Common myeloid progenitor, CD34-positive (primary cell): ENCODE measurements around the gene PDK4.

Source experiments
- CTCF ChIA-PET: fragments of 350-600 bp; sonication (Branson Sonifier 250); formaldehyde crosslinking; loops from one replicate; lab custom pipeline; 2021; ENCODE audit warnings: antibody characterized with exemption; lab: Charles Lee
- POLR2A ChIA-PET: fragments of 350-600 bp; sonication (Branson Sonifier 250); formaldehyde crosslinking; loops from one replicate; lab custom pipeline; 2021; ENCODE audit warnings: antibody characterized with exemption; lab: Charles Lee
- DNase-seq, 3 donors: peaks; one replicate each; pipeline versions ENCODE4 v3.0.0 to v3.0.0-alpha.2; 2013
- H3K27ac ChIP-seq, 2 experiments: 1 replicate in 1 of 2; 2 replicates in 1 of 2; pipeline ENCODE4 v1.7.0; 2013; ENCODE audit warnings: inconsistent platforms in 2 of 2, low read length in 2 of 2, mild to moderate bottlenecking in 2 of 2, low read depth in 1 of 2, moderate library complexity in 1 of 2; ENCODE audit not compliant: severe bottlenecking in 2 of 2, insufficient read depth in 1 of 2, poor library complexity in 1 of 2
- H3K27me3 ChIP-seq, 5 experiments: replicated peaks in 2 of 5; 1 replicate in 3 of 5; 2 replicates in 2 of 5; pipeline versions ENCODE4 v1.6.1 to v1.7.0; 2013; ENCODE audit warnings: low read length in 4 of 5, mild to moderate bottlenecking in 2 of 5, moderate library complexity in 2 of 5, inconsistent platforms in 1 of 5; ENCODE audit not compliant: insufficient read depth in 5 of 5, control insufficient read depth in 4 of 5
- H3K36me3 ChIP-seq, 4 experiments: 1 replicate in 2 of 4; 2 replicates in 2 of 4; pipeline versions ENCODE4 v1.6.1 to v1.7.0; 2013; ENCODE audit warnings: low read length in 3 of 4, control low read depth in 1 of 4, mild to moderate bottlenecking in 1 of 4; ENCODE audit not compliant: control insufficient read depth in 4 of 4, insufficient read depth in 4 of 4
- H3K4me1 ChIP-seq, 4 experiments: 1 replicate in 3 of 4; 2 replicates in 1 of 4; pipeline versions ENCODE4 v1.6.1 to v1.7.1; 2013; ENCODE audit warnings: low read length in 3 of 4, mild to moderate bottlenecking in 3 of 4, control low read depth in 1 of 4, inconsistent platforms in 1 of 4, moderate library complexity in 1 of 4; ENCODE audit not compliant: control insufficient read depth in 4 of 4, insufficient read depth in 4 of 4; ENCODE audit errors: control extremely low read depth in 1 of 4
- H3K4me3 ChIP-seq, 7 experiments: 1 replicate in 4 of 7; 2 replicates in 3 of 7; pipeline versions ENCODE4 v1.5.1 to v1.7.0; 2013; ENCODE audit warnings: mild to moderate bottlenecking in 7 of 7, low read length in 6 of 7, moderate library complexity in 6 of 7, inconsistent platforms in 2 of 7, low read depth in 2 of 7, control low read depth in 1 of 7; ENCODE audit not compliant: insufficient read depth in 4 of 7, control insufficient read depth in 1 of 7; ENCODE audit errors: extremely low read depth in 1 of 7
- H3K9me3 ChIP-seq, 5 experiments: 1 replicate in 4 of 5; 2 replicates in 1 of 5; pipeline versions ENCODE4 v1.6.1 to v1.7.1; 2013; ENCODE audit warnings: low read length in 4 of 5, mild to moderate bottlenecking in 2 of 5, inconsistent platforms in 1 of 5, low read depth in 1 of 5, moderate library complexity in 1 of 5; ENCODE audit not compliant: control insufficient read depth in 4 of 5, insufficient read depth in 2 of 5; ENCODE audit errors: control extremely low read depth in 1 of 5
- WGBS: methylation state at CpG from one replicate; pipeline ENCODE4 v1.1.5; 2013; ENCODE audit not compliant: insufficient coverage; 5-methylcytosine and 5-hydroxymethylcytosine counted together

Gene PDK4

GRCh38 chr7:95586951-95587301, 9.4 kb downstream of the PDK4 start:
- Histone ChIP-seq H3K4me3 (no peak overlapping the region), H3K4me1 (no peaks in the 10 kb centered on the region), H3K27ac (no peak overlapping the region), H3K27me3 (no peaks in the 10 kb centered on the region), H3K9me3 (no peaks in the 10 kb centered on the region), H3K36me3 (peaks cover 0 to 23% (median 2%) of the 10 kb centered on the region in 4 experiments)
- DNase-seq: no peak
- ChIA-PET CTCF (interaction anchor here (1.1 kb wide), 1 partner anchor 1063 kb away, joined by 3 read pairs; no protein-coding TSS in a partner anchor), POLR2A (no interaction called here)
- WGBS: 92% methylated on average over 2 of the region's 3 CpGs

- no peaks in the 10 kb centered on the region for H3K4me1 ChIP-seq
- CTCF ChIA-PET: no interaction called here
- no peak overlapping the region for H3K4me3 ChIP-seq
- H3K9me3 ChIP-seq: no peaks in the 10 kb centered on the region
- POLR2A ChIA-PET: no interaction called here
- peaks cover 0 to 15% (median 2%) of the 10 kb centered on the region in 4 experiments for H3K36me3 ChIP-seq
- no peak overlapping the region for H3K27ac ChIP-seq
- no peaks in the 10 kb centered on the region for H3K27me3 ChIP-seq
- 100% methylated on average over 3 of the region's 3 CpGs for WGBS
- DNase-seq: no peak
These were observed 10.9 kb downstream of the PDK4 start for GRCh38 chr7:95585426-95585789.

- CTCF ChIA-PET: no interaction called here
- POLR2A ChIA-PET: no interaction called here
- H3K36me3 ChIP-seq: peaks cover 0 to 15% (median 2%) of the 10 kb centered on the region in 4 experiments
- H3K27ac ChIP-seq: no peak overlapping the region
- H3K9me3 ChIP-seq: no peaks in the 10 kb centered on the region
- DNase-seq: no peak
- H3K27me3 ChIP-seq: no peaks in the 10 kb centered on the region
- no peak overlapping the region for H3K4me3 ChIP-seq
- H3K4me1 ChIP-seq: no peaks in the 10 kb centered on the region
- no CpG with 5 or more reads among the region's 1 CpG for WGBS
These were observed 11.4 kb downstream of the PDK4 start for GRCh38 chr7:95584769-95585425.

GRCh38 chr7:95583834-95584621, 12.3 kb downstream of the PDK4 start:
- 100% methylated on average over 1 of the region's 3 CpGs for WGBS
- Histone ChIP-seq H3K27me3 (no peaks in the 10 kb centered on the region), H3K9me3 (no peaks in the 10 kb centered on the region), H3K4me1 (no peaks in the 10 kb centered on the region), H3K27ac (no peak overlapping the region), H3K4me3 (no peak overlapping the region), H3K36me3 (peaks cover 0 to 15% (median 2%) of the 10 kb centered on the region in 4 experiments)
- CTCF ChIA-PET: interaction anchor here (0.9 kb wide), 1 partner anchor 104 kb away, joined by 3 read pairs; no protein-coding TSS in a partner anchor
- DNase-seq: no peak
- POLR2A ChIA-PET: interaction anchor here (0.6 kb wide), 1 partner anchor 246 kb away, joined by 3 read pairs; no protein-coding TSS in a partner anchor

- Histone ChIP-seq H3K36me3 (peaks cover 0 to 12% (median 2%) of the 10 kb centered on the region in 4 experiments), H3K9me3 (no peaks in the 10 kb centered on the region), H3K27ac (no peak overlapping the region), H3K4me1 (no peaks in the 10 kb centered on the region), H3K27me3 (no peaks in the 10 kb centered on the region), H3K4me3 (no peak overlapping the region)
- CTCF ChIA-PET: no interaction called here
- POLR2A ChIA-PET: no interaction called here
- WGBS: 92% methylated on average over 2 of the region's 4 CpGs
- no peak for DNase-seq
These were observed 13.6 kb downstream of the PDK4 start for GRCh38 chr7:95582578-95583293.

- ChIA-PET CTCF (no interaction called here), POLR2A (no interaction called here)
- Histone ChIP-seq H3K4me3 (no peak overlapping the region), H3K36me3 (peaks cover 0 to 3% (median 1%) of the 10 kb centered on the region in 4 experiments), H3K27me3 (no peaks in the 10 kb centered on the region), H3K9me3 (no peaks in the 10 kb centered on the region), H3K27ac (no peak overlapping the region), H3K4me1 (no peaks in the 10 kb centered on the region)
- WGBS: no CpG with 5 or more reads among the region's 3 CpGs
- DNase-seq: no peak
These were observed 14.8 kb downstream of the PDK4 start for GRCh38 chr7:95581467-95581866.
